GM12878 (cell line): Measurements from ENCODE around the gene PLEKHG2. TPM values are rescaled to one million over a fixed set of nuclear protein-coding genes. Genes with fewer than 3 reads are reported as not detected.

Experiments
- CREB1 ChIP-seq: IDR thresholded peaks from 2 replicates; pipeline ENCODE4 v1.6.1; 2012; ENCODE audit warnings: low read depth, mild to moderate bottlenecking, inconsistent platforms
- CREM ChIP-seq: IDR thresholded peaks from 2 replicates; pipeline ENCODE4 v1.6.1; 2014; ENCODE audit warnings: antibody characterized with exemption, low read depth
- GABPA ChIP-seq: IDR thresholded peaks from 2 replicates; pipeline ENCODE4 v1.6.1; 2014; ENCODE audit warnings: antibody characterized with exemption, low read depth, mild to moderate bottlenecking, inconsistent platforms
- NFYA ChIP-seq: IDR thresholded peaks from 2 replicates; pipeline ENCODE4 v1.6.1; 2011; ENCODE audit warnings: low read depth, mild to moderate bottlenecking, low read length, improper control_type of control experiment, borderline replicate concordance
- RBBP5 ChIP-seq: fragments of 200-600 bp; sonication (generic); conservative IDR thresholded peaks from 2 replicates; pipeline ENCODE4 v1.6.1; 2016
- TARDBP ChIP-seq: IDR thresholded peaks from 2 replicates; pipeline ENCODE4 v1.6.1; 2016; ENCODE audit warnings: borderline replicate concordance
- ZNF274 ChIP-seq: IDR thresholded peaks from one replicate; pipeline ENCODE4 v1.8.0; 2011; ENCODE audit not compliant: insufficient read length, insufficient read depth
- polyA plus RNA-seq, 11 experiments: library from polyadenylated mRNA; depleted of rRNA in 4 of 11; unstranded in 6 of 11; stranded (reverse) in 5 of 11; fragments of >200 nt; fragmentation: Nextera tagmentation in 4 of 11; fragmentation: Illumina TruSeq in 1 of 11; extraction: Ambion mirVana in 4 of 11; extraction: Trizol in 1 of 11; gene quantifications; 1 replicate in 1 of 11; 2 replicates in 10 of 11; pipeline versions ENCODE4 v1.2.1 to v1.2.3, GENCODE V29; 2011 to 2016; ENCODE audit warnings: inconsistent platforms in 2 of 11, missing spikeins in 2 of 11, low read depth in 1 of 11
- total RNA-seq, 4 experiments: library from RNA; depleted of rRNA in 3 of 4; stranded (reverse); fragments of >200 nt in 3 of 4; fragmentation: Illumina TruSeq in 1 of 4; extraction: Trizol in 1 of 4; gene quantifications; 2 replicates each; pipeline versions ENCODE4 v1.2.1 to v1.2.3, GENCODE V29; 2013 to 2021
- TF ChIP-seq, protein P1 (sequence below): IDR thresholded peaks from 2 replicates; pipeline ENCODE4 v1.6.1; 2011; ENCODE audit warnings: mild to moderate bottlenecking, low read depth, low read length, moderate library complexity; ENCODE audit not compliant: insufficient replicate concordance
- TF ChIP-seq, protein P2 (sequence below): fragments of 450-650 bp; conservative IDR thresholded peaks from 2 replicates; pipeline ENCODE4 v1.6.1; 2017; ENCODE audit warnings: mild to moderate bottlenecking, moderate library complexity

PLEKHG2 gene
- total and polyA plus RNA-seq, 10 of the 15 experiments (the other 5 are each of a cell fraction or from before 2014, with no cell fraction given) = 3.0 to 62.5 (median 17.2) TPM

DNA sequence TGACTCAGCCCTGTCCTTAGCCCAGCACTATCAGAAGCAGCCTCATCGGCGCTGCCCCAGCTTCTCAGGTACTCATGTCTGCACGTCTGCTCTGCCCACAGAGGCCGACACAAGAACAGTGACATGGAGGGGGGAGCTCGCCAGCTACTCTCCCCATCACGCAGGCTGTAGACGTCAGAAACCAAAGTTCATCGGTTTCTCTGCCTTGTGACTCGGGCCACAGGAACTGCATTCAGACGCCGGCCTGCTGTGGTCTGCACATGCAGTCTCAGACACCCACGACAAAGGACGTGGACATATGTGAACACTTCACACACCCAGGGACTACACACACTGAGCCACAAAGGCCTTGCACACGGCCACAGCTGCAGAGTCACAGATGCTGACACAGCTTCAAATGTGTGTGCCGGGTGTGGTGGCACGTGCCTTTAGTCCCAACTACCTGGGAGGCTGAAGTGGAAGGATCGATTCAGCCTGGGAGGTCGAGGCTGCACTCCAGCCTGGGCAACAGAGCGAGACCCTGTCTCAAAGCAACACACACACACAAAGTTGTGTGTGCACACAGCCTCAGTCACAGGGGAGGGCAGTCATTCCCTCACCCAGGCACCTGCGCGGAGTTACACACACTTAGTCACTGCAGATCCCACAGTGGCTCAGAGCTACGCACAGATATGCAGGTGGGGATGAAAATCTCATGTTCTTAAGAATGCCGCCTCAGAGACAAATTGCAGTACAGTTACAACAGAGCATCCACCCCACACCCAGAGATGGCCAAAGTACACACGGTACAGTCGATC, 10.7 kb upstream of the PLEKHG2 start (continued):
- TF ChIP-seq, protein P1, sequence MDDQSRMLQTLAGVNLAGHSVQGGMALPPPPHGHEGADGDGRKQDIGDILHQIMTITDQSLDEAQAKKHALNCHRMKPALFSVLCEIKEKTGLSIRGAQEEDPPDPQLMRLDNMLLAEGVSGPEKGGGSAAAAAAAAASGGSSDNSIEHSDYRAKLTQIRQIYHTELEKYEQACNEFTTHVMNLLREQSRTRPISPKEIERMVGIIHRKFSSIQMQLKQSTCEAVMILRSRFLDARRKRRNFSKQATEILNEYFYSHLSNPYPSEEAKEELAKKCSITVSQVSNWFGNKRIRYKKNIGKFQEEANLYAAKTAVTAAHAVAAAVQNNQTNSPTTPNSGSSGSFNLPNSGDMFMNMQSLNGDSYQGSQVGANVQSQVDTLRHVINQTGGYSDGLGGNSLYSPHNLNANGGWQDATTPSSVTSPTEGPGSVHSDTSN = peak; percentile 29
- TF ChIP-seq RBBP5 (no peak), NFYA (no peak), CREM (peak; percentile 81; the same call in 1 of the 2 replicates), ZNF274 (no peak), GABPA (no peak), CREB1 (no peak), TARDBP (no peak)
- TF ChIP-seq, protein P2, sequence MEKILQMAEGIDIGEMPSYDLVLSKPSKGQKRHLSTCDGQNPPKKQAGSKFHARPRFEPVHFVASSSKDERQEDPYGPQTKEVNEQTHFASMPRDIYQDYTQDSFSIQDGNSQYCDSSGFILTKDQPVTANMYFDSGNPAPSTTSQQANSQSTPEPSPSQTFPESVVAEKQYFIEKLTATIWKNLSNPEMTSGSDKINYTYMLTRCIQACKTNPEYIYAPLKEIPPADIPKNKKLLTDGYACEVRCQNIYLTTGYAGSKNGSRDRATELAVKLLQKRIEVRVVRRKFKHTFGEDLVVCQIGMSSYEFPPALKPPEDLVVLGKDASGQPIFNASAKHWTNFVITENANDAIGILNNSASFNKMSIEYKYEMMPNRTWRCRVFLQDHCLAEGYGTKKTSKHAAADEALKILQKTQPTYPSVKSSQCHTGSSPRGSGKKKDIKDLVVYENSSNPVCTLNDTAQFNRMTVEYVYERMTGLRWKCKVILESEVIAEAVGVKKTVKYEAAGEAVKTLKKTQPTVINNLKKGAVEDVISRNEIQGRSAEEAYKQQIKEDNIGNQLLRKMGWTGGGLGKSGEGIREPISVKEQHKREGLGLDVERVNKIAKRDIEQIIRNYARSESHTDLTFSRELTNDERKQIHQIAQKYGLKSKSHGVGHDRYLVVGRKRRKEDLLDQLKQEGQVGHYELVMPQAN = no peak
